ENCODE measurements around the gene KLHL41.
"Not testable (repeated sequence)": the region's sequence is repeated elsewhere in the genome, so short reads cannot be mapped to it uniquely, and the experiment has no call there.

DNA sequence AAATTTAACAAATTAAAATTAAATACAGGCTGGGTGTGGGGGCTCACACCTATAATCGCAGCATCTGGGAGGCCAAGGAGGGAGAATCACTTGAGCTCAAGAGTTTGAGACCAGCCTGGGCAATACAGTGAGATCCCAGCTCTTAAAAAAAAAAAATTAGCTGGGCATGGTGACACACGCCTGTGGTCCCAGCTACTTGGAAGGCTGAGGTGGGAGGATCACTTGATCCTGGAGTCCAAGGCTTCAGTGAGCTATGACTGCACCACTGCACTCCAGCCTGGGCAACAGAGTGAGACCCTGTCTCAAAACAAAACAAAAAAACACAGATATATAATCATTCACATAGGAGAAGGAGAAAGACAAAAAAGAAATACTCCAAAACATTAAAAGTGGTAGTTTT is 30.0 kb downstream of the KLHL41 start:
- not testable (repeated sequence) for TF ChIP-seq CBX2 (IDR thresholded peaks at IDR 0.05; ENCODE audit: low read depth, low read length); CBX2 (CRISPR knock-in tag; IDR thresholded peaks at IDR 0.05; ENCODE audit: low read depth); NFIC (IDR thresholded peaks at IDR 0.05; ENCODE audit: low read length); CTCF (CRISPR knock-in tag; IDR thresholded peaks at IDR 0.05); ZBTB14 (CRISPR knock-in tag; IDR thresholded peaks at IDR 0.05); TAF1 (CRISPR knock-in tag; IDR thresholded peaks at IDR 0.05); SP5 (CRISPR knock-in tag; IDR thresholded peaks at IDR 0.05; ENCODE audit: borderline replicate concordance, low read depth); ZNF567 (CRISPR knock-in tag; IDR thresholded peaks at IDR 0.05; ENCODE audit: borderline replicate concordance); UBTF (CRISPR knock-in tag; IDR thresholded peaks at IDR 0.05); ZNF841 (CRISPR knock-in tag; IDR thresholded peaks at IDR 0.05; ENCODE audit: borderline replicate concordance); EZH2 (conservative IDR thresholded peaks at IDR 0.05; ENCODE audit: low read depth, low read length); ZNF501 (CRISPR knock-in tag; IDR thresholded peaks at IDR 0.05)
- TF ChIP-seq, protein P1, sequence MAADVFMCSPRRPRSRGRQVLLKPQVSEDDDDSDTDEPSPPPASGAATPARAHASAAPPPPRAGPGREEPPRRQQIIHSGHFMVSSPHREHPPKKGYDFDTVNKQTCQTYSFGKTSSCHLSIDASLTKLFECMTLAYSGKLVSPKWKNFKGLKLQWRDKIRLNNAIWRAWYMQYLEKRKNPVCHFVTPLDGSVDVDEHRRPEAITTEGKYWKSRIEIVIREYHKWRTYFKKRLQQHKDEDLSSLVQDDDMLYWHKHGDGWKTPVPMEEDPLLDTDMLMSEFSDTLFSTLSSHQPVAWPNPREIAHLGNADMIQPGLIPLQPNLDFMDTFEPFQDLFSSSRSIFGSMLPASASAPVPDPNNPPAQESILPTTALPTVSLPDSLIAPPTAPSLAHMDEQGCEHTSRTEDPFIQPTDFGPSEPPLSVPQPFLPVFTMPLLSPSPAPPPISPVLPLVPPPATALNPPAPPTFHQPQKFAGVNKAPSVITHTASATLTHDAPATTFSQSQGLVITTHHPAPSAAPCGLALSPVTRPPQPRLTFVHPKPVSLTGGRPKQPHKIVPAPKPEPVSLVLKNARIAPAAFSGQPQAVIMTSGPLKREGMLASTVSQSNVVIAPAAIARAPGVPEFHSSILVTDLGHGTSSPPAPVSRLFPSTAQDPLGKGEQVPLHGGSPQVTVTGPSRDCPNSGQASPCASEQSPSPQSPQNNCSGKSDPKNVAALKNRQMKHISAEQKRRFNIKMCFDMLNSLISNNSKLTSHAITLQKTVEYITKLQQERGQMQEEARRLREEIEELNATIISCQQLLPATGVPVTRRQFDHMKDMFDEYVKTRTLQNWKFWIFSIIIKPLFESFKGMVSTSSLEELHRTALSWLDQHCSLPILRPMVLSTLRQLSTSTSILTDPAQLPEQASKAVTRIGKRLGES (CRISPR knock-in tag; IDR thresholded peaks at IDR 0.05; ENCODE audit: borderline replicate concordance): not testable (repeated sequence)

Measured in HepG2 (cell line).